Loucy (cell line): ENCODE results near the gene ZSCAN2.

Experiments
- H2AFZ ChIP-seq: fragments of 200-600 bp; sonication (generic); 2 replicates; pipeline ENCODE4 v1.6.0; 2016; ENCODE audit warnings: antibody characterized with exemption, mild to moderate bottlenecking, low read length, moderate library complexity
- H3F3A ChIP-seq: fragments of 200-600 bp; 2 replicates; pipeline ENCODE4 v1.6.0; 2016; ENCODE audit warnings: antibody characterized with exemption, low read depth, mild to moderate bottlenecking
- H3K27me3 ChIP-seq: fragments of 200-600 bp; sonication (generic); 2 replicates; pipeline ENCODE4 v1.6.1; 2014; ENCODE audit warnings: low read length, mild to moderate bottlenecking; ENCODE audit not compliant: insufficient read depth, poor library complexity, severe bottlenecking
- H3K36me3 ChIP-seq: fragments of 200-600 bp; sonication (generic); 2 replicates; pipeline ENCODE4 v1.6.1; 2016; ENCODE audit warnings: low read length; ENCODE audit not compliant: insufficient read depth
- H3K4me1 ChIP-seq: fragments of 200-600 bp; sonication (generic); 2 replicates; pipeline ENCODE4 v1.5.1; 2014; ENCODE audit warnings: low read length, mild to moderate bottlenecking; ENCODE audit not compliant: insufficient read depth, poor library complexity, severe bottlenecking
- H3K4me2 ChIP-seq: fragments of 200-600 bp; sonication (generic); 2 replicates; pipeline ENCODE4 v1.6.0; 2014; ENCODE audit warnings: antibody characterized with exemption, low read length, low read depth, mild to moderate bottlenecking; ENCODE audit not compliant: poor library complexity, severe bottlenecking
- H3K4me3 ChIP-seq: fragments of 200-600 bp; sonication (generic); 2 replicates; pipeline ENCODE4 v1.5.1; 2014; ENCODE audit warnings: low read length, mild to moderate bottlenecking, mixed read lengths; ENCODE audit not compliant: poor library complexity, severe bottlenecking
- H3K79me2 ChIP-seq: fragments of 200-600 bp; sonication (generic); 2 replicates; pipeline ENCODE4 v1.6.1; 2014; ENCODE audit warnings: low read length; ENCODE audit not compliant: insufficient read depth
- H3K9ac ChIP-seq: fragments of 200-600 bp; sonication (generic); 2 replicates; pipeline ENCODE4 v1.6.0; 2014; ENCODE audit warnings: mild to moderate bottlenecking, low read depth, low read length, moderate library complexity; ENCODE audit not compliant: poor library complexity, severe bottlenecking
- H3K9me2 ChIP-seq: fragments of 200-600 bp; sonication (generic); replicated peaks from 2 replicates; pipeline ENCODE4 v1.6.1; 2016; ENCODE audit warnings: low read depth, low read length, mixed read lengths
- H3K9me3 ChIP-seq: fragments of 200-600 bp; sonication (generic); 2 replicates; pipeline ENCODE4 v1.6.1; 2014; ENCODE audit warnings: mild to moderate bottlenecking, antibody characterized with exemption, low read length, low read depth; ENCODE audit not compliant: insufficient read depth
- H4K20me1 ChIP-seq: fragments of 200-600 bp; sonication (generic); 2 replicates; pipeline ENCODE4 v1.6.0; 2014; ENCODE audit warnings: antibody characterized with exemption, low read length, mild to moderate bottlenecking; ENCODE audit not compliant: insufficient read depth, poor library complexity, severe bottlenecking
- EZH2phosphoT487 ChIP-seq: fragments of 200-600 bp; IDR thresholded peaks from 2 replicates; pipeline ENCODE4 v1.6.1; 2018; ENCODE audit warnings: antibody characterized with exemption, mild to moderate bottlenecking, moderate library complexity, borderline replicate concordance
- TF ChIP-seq, protein P1 (sequence below): fragments of 200-600 bp; sonication (generic); conservative IDR thresholded peaks from 2 replicates; pipeline ENCODE4 v1.5.1; 2014; ENCODE audit warnings: mild to moderate bottlenecking, antibody characterized with exemption, low read length

The ZSCAN2 gene

DNA sequence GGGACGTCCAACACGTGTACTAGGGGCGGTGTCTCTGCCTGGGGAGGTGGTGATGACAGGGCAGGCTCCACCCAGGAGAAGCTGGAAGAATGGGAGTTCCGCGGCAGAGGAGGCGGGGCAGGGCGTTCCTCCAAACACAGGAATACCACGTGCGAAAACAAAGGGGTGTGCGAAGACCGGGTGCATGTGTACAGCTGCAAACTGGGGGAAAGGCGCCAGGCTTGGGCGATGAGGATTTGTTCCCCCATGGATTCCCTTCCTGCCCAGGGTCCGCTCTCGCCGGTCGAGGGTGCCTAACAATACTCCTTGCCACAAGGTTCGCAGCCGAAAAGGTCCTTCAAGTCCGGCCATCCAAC lies 500 bp upstream of the ZSCAN2 start:
- Histone ChIP-seq H3K9me2 (no peaks in the 10 kb centered on the region), H3F3A (peaks cover 9% of the 10 kb centered on the region), H3K4me3 (peak overlapping the region; percentile 94), H3K9me3 (no peaks in the 10 kb centered on the region), H4K20me1 (peaks cover 28% of the 10 kb centered on the region), H3K36me3 (peaks cover 3% of the 10 kb centered on the region; the same call in 1 of the 2 replicates), H3K9ac (peak overlapping the region; percentile 82), H3K27me3 (no peaks in the 10 kb centered on the region), H3K79me2 (peaks cover 44% of the 10 kb centered on the region), H2AFZ (peak overlapping the region; percentile 99), H3K4me1 (peaks cover 56% of the 10 kb centered on the region), H3K4me2 (peak overlapping the region; percentile 88)
- TF ChIP-seq, protein P1, sequence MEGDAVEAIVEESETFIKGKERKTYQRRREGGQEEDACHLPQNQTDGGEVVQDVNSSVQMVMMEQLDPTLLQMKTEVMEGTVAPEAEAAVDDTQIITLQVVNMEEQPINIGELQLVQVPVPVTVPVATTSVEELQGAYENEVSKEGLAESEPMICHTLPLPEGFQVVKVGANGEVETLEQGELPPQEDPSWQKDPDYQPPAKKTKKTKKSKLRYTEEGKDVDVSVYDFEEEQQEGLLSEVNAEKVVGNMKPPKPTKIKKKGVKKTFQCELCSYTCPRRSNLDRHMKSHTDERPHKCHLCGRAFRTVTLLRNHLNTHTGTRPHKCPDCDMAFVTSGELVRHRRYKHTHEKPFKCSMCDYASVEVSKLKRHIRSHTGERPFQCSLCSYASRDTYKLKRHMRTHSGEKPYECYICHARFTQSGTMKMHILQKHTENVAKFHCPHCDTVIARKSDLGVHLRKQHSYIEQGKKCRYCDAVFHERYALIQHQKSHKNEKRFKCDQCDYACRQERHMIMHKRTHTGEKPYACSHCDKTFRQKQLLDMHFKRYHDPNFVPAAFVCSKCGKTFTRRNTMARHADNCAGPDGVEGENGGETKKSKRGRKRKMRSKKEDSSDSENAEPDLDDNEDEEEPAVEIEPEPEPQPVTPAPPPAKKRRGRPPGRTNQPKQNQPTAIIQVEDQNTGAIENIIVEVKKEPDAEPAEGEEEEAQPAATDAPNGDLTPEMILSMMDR, result no peak
- no peak for TF ChIP-seq EZH2phosphoT487

DNA sequence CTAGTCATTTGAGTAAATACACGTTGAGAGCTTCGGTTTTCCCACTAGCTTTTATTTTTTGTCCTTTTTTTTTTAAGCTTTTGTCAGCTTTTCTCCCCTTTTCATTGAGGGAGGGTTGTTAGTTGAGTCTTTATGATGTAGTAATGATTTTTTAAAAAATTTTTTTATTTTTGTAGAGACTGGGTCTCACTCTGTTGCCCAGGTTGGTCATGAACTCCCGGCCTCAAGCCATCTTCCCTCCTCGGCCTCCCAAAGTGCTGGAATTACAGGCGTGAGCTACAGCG lies 688 bp downstream of the ZSCAN2 start:
- peak overlapping the region; percentile 99 for H2AFZ ChIP-seq
- peaks cover 5% of the 10 kb centered on the region; the same call in 1 of the 2 replicates for H3K36me3 ChIP-seq
- peaks cover 40% of the 10 kb centered on the region for H4K20me1 ChIP-seq
- no peak for TF ChIP-seq EZH2phosphoT487
- TF ChIP-seq, protein P1, result no peak
- H3K4me3 ChIP-seq, result peak overlapping the region; percentile 94
- peaks cover 62% of the 10 kb centered on the region for H3K4me1 ChIP-seq
- H3K9me3 ChIP-seq, result no peaks in the 10 kb centered on the region
- H3K27me3 ChIP-seq, result no peaks in the 10 kb centered on the region
- no peaks in the 10 kb centered on the region for H3K9me2 ChIP-seq
- peak overlapping the region; percentile 89 for H3K4me2 ChIP-seq
- H3F3A ChIP-seq, result peaks cover 9% of the 10 kb centered on the region
- H3K79me2 ChIP-seq, result peaks cover 56% of the 10 kb centered on the region
- H3K9ac ChIP-seq, result peak overlapping the region; percentile 82

DNA sequence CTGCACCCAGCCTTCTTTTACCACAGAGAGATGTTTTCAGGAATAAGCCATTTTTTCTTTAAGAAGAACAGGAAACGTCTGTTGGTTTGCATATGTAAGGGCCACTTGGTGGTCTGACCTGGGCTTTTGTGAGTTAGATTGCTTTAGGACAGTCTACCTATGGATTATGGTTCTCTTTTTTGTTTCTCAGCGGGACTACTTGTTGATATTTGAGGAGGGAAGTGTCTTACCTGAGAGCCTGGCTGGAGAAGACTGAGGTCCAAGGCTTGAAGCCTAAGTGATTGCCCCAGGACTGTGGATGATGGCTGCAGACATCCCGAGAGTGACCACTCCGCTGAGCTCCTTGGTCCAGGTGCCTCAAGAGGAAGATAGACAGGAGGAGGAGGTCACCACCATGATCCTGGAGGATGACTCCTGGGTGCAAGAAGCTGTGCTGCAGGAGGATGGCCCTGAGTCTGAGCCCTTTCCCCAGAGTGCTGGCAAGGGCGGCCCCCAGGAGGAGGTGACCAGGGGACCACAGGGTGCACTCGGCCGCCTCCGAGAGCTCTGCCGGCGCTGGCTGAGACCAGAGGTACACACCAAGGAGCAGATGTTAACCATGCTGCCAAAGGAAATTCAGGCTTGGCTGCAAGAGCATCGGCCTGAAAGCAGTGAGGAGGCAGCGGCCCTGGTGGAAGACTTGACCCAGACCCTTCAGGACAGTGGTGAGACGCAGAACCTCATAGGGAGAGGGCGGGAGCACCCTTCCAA lies 3.0 kb downstream of the ZSCAN2 start:
- Histone ChIP-seq H2AFZ (no peak overlapping the region), H3K4me2 (peak overlapping the region; percentile 89), H3K27me3 (no peaks in the 10 kb centered on the region), H3K36me3 (peaks cover 8% of the 10 kb centered on the region; the same call in 1 of the 2 replicates), H3K9me2 (no peaks in the 10 kb centered on the region), H3K4me3 (peak overlapping the region; percentile 94), H3K4me1 (peaks cover 54% of the 10 kb centered on the region), H3K9ac (peak overlapping the region; percentile 22), H3F3A (peaks cover 5% of the 10 kb centered on the region), H3K9me3 (no peaks in the 10 kb centered on the region), H3K79me2 (peaks cover 76% of the 10 kb centered on the region), H4K20me1 (peaks cover 54% of the 10 kb centered on the region)
- TF ChIP-seq, protein P1, result no peak
- TF ChIP-seq EZH2phosphoT487, result no peak
